IMR-90 (cell line): Measurements from ENCODE around the gene HTR3E.

Experiments
- BHLHE40 ChIP-seq: fragments of 150-350 bp; IDR thresholded peaks from 2 replicates; pipeline ENCODE4 v1.6.1; 2016; ENCODE audit warnings: mild to moderate bottlenecking, low read depth, low read length
- CHD1 ChIP-seq: IDR thresholded peaks from 2 replicates; pipeline ENCODE4 v1.6.1; 2012; ENCODE audit warnings: low read depth, low read length, improper control_type of control experiment
- MAFK ChIP-seq: IDR thresholded peaks from 2 replicates; pipeline ENCODE4 v1.6.1; 2012; ENCODE audit warnings: low read depth, low read length, improper control_type of control experiment
- MAZ ChIP-seq: IDR thresholded peaks from 2 replicates; pipeline ENCODE4 v1.6.1; 2012; ENCODE audit warnings: low read depth, mild to moderate bottlenecking, low read length, improper control_type of control experiment, moderate library complexity, borderline replicate concordance
- POLR2A ChIP-seq: IDR thresholded peaks from 2 replicates; pipeline ENCODE4 v1.6.1; 2012; ENCODE audit warnings: mild to moderate bottlenecking, low read depth, low read length
- RAD21 ChIP-seq: IDR thresholded peaks from 2 replicates; pipeline ENCODE4 v1.6.1; 2012; ENCODE audit warnings: low read length, improper control_type of control experiment
- SMC3 ChIP-seq: fragments of 150-350 bp; IDR thresholded peaks from 2 replicates; pipeline ENCODE4 v1.6.1; 2016; ENCODE audit warnings: low read depth, mild to moderate bottlenecking, antibody characterized with exemption, low read length, moderate library complexity
- TF ChIP-seq, protein P1 (sequence below): conservative IDR thresholded peaks from 2 replicates; pipeline ENCODE4 v1.5.1; 2012; ENCODE audit warnings: mild to moderate bottlenecking, low read depth, low read length, improper control_type of control experiment

DNA sequence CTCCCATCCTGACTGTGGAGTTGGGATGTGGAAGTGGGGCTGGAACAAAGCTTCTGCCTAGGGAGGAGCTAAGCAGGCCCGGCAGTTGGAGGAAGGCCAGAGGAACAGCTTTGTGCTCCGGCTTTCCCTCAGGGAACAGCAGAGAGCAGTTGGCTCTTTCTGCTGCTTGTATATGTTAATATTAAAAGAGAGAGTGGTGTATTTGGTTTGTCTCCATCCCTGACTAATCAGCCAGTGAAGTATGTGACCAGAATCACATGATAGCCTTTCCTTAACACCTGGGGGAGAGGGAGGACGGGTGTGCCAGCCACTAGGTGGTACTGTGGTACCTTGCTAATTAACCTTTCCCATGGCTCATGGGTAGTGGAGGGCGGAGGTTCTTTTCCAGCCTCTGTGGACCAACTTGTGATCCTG, 48.3 kb downstream of the HTR3E start:
- TF ChIP-seq, protein P1, sequence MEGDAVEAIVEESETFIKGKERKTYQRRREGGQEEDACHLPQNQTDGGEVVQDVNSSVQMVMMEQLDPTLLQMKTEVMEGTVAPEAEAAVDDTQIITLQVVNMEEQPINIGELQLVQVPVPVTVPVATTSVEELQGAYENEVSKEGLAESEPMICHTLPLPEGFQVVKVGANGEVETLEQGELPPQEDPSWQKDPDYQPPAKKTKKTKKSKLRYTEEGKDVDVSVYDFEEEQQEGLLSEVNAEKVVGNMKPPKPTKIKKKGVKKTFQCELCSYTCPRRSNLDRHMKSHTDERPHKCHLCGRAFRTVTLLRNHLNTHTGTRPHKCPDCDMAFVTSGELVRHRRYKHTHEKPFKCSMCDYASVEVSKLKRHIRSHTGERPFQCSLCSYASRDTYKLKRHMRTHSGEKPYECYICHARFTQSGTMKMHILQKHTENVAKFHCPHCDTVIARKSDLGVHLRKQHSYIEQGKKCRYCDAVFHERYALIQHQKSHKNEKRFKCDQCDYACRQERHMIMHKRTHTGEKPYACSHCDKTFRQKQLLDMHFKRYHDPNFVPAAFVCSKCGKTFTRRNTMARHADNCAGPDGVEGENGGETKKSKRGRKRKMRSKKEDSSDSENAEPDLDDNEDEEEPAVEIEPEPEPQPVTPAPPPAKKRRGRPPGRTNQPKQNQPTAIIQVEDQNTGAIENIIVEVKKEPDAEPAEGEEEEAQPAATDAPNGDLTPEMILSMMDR: peak; percentile 53
- TF ChIP-seq MAFK: no peak
- TF ChIP-seq RAD21: peak; percentile 63
- TF ChIP-seq BHLHE40: no peak
- TF ChIP-seq POLR2A: no peak
- peak; percentile 37; the same call in 1 of the 2 replicates for TF ChIP-seq SMC3
- TF ChIP-seq CHD1: no peak
- no peak for TF ChIP-seq MAZ
